ENCODE measurements around the gene CISTR. TPM values are rescaled to one million over a fixed set of nuclear protein-coding genes. Genes with fewer than 3 reads are reported as not detected.

Gene CISTR
- not detected in 2 replicates for total RNA-seq
- not detected in 2 replicates for polyA plus RNA-seq

DNA sequence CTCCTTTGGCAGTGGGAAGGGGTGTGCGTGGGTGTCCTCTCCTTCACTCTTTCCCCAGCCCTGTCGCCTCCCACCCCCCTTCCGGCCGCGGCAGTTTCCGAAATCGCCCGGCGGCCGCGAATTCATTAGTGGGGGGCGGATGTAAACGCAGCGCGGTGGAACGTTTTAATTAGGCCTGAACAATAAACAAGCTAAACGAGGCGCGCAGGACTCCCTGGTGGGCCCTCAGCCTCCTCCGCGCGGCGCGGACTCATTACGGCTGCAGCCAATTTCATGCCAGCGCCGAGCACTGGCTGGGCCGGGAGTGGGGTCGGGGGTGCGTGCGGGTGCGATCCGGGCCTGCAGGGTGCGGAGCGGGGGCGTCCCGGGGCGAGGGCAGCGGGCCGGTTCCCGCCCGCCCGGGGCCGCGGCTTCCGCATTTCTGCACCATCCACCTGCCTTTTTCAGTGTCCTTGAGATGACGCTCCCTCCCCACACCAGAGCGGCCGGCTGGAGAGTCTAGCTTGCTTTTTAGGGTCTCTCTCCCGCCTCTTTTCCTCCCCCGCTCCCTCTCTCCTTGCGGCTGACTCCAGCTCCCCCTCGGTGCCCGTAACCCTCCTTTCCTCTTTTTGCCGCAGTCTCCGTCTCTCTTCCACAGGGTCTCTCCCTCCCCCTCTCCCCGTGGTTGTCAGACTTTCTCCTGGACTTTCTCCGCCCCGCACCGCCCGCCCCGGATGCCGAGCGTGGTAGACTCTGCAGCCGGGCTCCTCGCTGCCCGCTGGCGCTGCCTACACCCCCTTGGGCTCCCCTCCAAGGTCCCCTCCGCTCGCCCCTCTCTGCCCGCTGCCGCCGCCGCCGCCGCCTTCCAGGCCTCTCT is at the start of gene CISTR:
CISTR (minus strand) TSS at position 644 of the 856 bp plus-strand sequence.
- no peaks in the 10 kb centered on the region for H4K20me1 ChIP-seq (ENCODE audit: insufficient read depth, poor library complexity, severe bottlenecking)
- peaks cover 95% of the 10 kb centered on the region for H3K27me3 ChIP-seq
- peaks cover 15% of the 10 kb centered on the region for H3K4me1 ChIP-seq (ENCODE audit: insufficient read depth)
- 3% methylated on average over 57 of the region's 76 CpGs for WGBS (ENCODE audit: low lambda C conversion rate, missing lambda C conversion rate)
- TF ChIP-seq EZH2 (IDR thresholded peaks at IDR 0.05; ENCODE audit: borderline replicate concordance) (peak; percentile 94), EZH2phosphoT487 (IDR thresholded peaks at IDR 0.05; ENCODE audit: low read depth, severe bottlenecking, unreplicated experiment) (no peak)
- TF ChIP-seq, protein P1, sequence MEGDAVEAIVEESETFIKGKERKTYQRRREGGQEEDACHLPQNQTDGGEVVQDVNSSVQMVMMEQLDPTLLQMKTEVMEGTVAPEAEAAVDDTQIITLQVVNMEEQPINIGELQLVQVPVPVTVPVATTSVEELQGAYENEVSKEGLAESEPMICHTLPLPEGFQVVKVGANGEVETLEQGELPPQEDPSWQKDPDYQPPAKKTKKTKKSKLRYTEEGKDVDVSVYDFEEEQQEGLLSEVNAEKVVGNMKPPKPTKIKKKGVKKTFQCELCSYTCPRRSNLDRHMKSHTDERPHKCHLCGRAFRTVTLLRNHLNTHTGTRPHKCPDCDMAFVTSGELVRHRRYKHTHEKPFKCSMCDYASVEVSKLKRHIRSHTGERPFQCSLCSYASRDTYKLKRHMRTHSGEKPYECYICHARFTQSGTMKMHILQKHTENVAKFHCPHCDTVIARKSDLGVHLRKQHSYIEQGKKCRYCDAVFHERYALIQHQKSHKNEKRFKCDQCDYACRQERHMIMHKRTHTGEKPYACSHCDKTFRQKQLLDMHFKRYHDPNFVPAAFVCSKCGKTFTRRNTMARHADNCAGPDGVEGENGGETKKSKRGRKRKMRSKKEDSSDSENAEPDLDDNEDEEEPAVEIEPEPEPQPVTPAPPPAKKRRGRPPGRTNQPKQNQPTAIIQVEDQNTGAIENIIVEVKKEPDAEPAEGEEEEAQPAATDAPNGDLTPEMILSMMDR (IDR thresholded peaks at IDR 0.05; ENCODE audit: poor library complexity) = no peak
- peak; percentile 36 for DNase-seq (ENCODE audit: low spot score)
- H3K27ac ChIP-seq = no peak within 1 kb of the TSS
- H3K4me2 ChIP-seq = peak within 1 kb of the TSS; percentile 99
- no peaks in the 10 kb centered on the region for H3K36me3 ChIP-seq (replicated peaks; ENCODE audit: insufficient read depth, low read depth)
- H3K4me3 ChIP-seq = peak within 1 kb of the TSS; percentile 49
- no peaks in the 10 kb centered on the region for H3K9me2 ChIP-seq (replicated peaks; ENCODE audit: insufficient read depth)
- H2AFZ ChIP-seq = peak within 1 kb of the TSS; percentile 81
- H3K9me3 ChIP-seq (ENCODE audit: low read depth) = no peaks in the 10 kb centered on the region
- no peaks in the 10 kb centered on the region for H3K79me2 ChIP-seq

DNA sequence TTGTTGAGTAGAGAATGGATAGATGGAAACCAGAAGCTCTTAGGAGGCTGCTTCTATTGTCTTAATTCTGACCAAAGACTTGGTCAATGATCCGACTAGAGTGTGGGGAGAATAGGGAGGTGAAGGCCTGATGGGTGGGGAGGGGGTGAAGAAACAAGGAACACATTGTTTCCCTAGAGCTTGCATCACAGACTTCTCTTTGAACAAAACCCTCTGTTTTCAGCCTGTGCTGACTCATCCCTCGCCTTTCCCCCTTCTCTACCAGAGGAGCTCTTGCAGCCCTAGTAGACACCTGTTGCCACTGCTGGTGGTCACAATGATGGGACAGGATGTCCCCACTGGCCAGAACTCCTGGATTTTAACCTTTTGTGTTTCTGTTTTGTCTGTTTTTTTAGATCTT is 46.8 kb upstream of the CISTR start:
- Histone ChIP-seq H3K27me3 (peaks cover 54% of the 10 kb centered on the region), H3K4me3 (no peak overlapping the region), H3K9me2 (replicated peaks; ENCODE audit: insufficient read depth) (no peaks in the 10 kb centered on the region), H4K20me1 (ENCODE audit: insufficient read depth, poor library complexity, severe bottlenecking) (no peaks in the 10 kb centered on the region), H3K79me2 (no peaks in the 10 kb centered on the region), H3K4me1 (ENCODE audit: insufficient read depth) (no peaks in the 10 kb centered on the region), H2AFZ (no peak overlapping the region), H3K9me3 (ENCODE audit: low read depth) (no peaks in the 10 kb centered on the region), H3K27ac (no peak overlapping the region), H3K4me2 (no peak overlapping the region), H3K36me3 (replicated peaks; ENCODE audit: insufficient read depth, low read depth) (no peaks in the 10 kb centered on the region)
- no peak for DNase-seq (ENCODE audit: low spot score)
- TF ChIP-seq EZH2 (IDR thresholded peaks at IDR 0.05; ENCODE audit: borderline replicate concordance) = no peak
- TF ChIP-seq EZH2phosphoT487 (IDR thresholded peaks at IDR 0.05; ENCODE audit: low read depth, severe bottlenecking, unreplicated experiment) = no peak
- TF ChIP-seq, protein P1 (IDR thresholded peaks at IDR 0.05; ENCODE audit: poor library complexity) = no peak
- WGBS (ENCODE audit: low lambda C conversion rate, missing lambda C conversion rate) = 73% methylated on average over 2 of the region's 2 CpGs

DNA sequence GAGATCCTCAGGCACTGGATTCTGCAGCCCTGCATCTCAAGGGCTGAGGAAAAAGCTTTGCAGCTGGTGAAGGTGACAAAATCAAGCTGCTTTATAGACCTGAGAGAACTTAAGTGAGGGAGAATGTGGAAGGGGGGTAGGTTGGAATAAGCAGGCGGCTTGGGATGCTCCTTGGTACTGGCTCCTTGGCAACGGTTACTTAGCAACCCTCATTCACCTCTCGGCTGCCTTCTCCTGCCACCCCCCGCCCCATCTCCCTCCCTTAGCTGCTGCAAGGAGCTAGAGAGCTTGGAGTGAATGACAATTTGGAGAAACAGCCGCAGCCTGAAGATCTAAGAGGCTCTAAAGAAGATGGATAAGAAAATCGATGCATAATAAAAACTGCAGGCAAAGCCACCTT is 44.1 kb upstream of the CISTR start:
- peaks cover 52% of the 10 kb centered on the region for H3K27me3 ChIP-seq
- H4K20me1 ChIP-seq (ENCODE audit: insufficient read depth, poor library complexity, severe bottlenecking) = no peaks in the 10 kb centered on the region
- H3K9me3 ChIP-seq (ENCODE audit: low read depth) = no peaks in the 10 kb centered on the region
- H3K79me2 ChIP-seq = no peaks in the 10 kb centered on the region
- no peak overlapping the region for H3K4me3 ChIP-seq
- H3K27ac ChIP-seq = no peak overlapping the region
- H3K4me2 ChIP-seq = no peak overlapping the region
- H3K36me3 ChIP-seq (replicated peaks; ENCODE audit: insufficient read depth, low read depth) = no peaks in the 10 kb centered on the region
- no peaks in the 10 kb centered on the region for H3K9me2 ChIP-seq (replicated peaks; ENCODE audit: insufficient read depth)
- TF ChIP-seq EZH2phosphoT487 (IDR thresholded peaks at IDR 0.05; ENCODE audit: low read depth, severe bottlenecking, unreplicated experiment) (no peak), EZH2 (IDR thresholded peaks at IDR 0.05; ENCODE audit: borderline replicate concordance) (no peak)
- TF ChIP-seq, protein P1 (IDR thresholded peaks at IDR 0.05; ENCODE audit: poor library complexity) = no peak
- WGBS (ENCODE audit: low lambda C conversion rate, missing lambda C conversion rate) = 68% methylated on average over 6 of the region's 6 CpGs
- no peaks in the 10 kb centered on the region for H3K4me1 ChIP-seq (ENCODE audit: insufficient read depth)
- no peak for DNase-seq (ENCODE audit: low spot score)
- H2AFZ ChIP-seq = no peak overlapping the region

Measured in hepatocyte (in vitro differentiated cells).